Erythroblast (primary cell): ENCODE data around the gene GNAT1.

ENCODE experiments used
- GATA1 ChIP-seq: IDR thresholded peaks from 2 replicates; pipeline ENCODE4 v1.6.1; 2011; ENCODE audit warnings: low read depth, mild to moderate bottlenecking, control low read depth, low read length, moderate library complexity
- POLR2A ChIP-seq: IDR thresholded peaks from 2 replicates; pipeline ENCODE4 v1.6.1; 2011; ENCODE audit warnings: mild to moderate bottlenecking, low read length

DNA sequence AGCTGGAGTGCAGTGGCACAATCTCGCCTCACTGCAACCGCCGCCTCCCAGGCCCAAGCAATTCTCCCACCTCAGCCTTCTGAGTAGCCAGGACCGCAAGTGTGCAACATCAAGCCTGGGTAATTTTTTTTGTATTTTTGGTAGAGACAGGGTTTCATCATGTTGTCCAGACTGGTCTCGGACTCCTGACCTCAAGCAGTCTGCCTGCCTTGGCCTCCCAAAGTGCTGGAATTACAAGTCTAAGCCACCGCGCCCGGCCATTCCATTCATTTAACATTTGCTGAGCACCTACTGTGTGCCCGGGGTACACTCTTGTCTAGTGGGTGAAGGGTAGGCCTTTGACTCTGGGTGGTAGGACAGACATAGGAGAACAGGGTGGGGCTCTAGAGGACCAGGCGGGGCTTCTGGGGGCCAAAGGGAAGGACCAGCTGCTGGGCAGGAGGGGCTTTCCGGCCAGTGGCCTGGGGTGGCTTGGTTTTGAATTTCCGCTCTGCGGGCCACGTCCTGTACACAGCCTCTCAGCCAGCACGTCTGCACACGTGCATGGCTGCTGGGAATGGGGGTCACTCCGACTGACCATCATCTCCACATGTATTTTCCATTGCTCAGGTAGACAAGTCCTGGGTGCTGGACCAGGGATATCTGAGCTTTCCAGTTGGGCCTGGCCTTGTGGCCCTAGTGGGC lies 16.1 kb downstream of the GNAT1 start:
- TF ChIP-seq POLR2A (no peak), GATA1 (no peak)
